ENCODE data around the gene IL20RB. TPM values are rescaled to one million over a fixed set of nuclear protein-coding genes. Genes with fewer than 3 reads are reported as not detected.
A peak's percentile ranks its signal among the peaks of the same experiment; 100 is the strongest.

Gene IL20RB
- total RNA-seq, 3 donors from 2014 or later: 0.60 to 1.7 (median 1.2) TPM

- TF ChIP-seq CTCF (IDR thresholded peaks at IDR 0.05): no peak
- H3K4me1 ChIP-seq (ENCODE audit: low read depth): peaks cover 23% of the 10 kb centered on the region
- no peak overlapping the region for H3K4me3 ChIP-seq
- no peak for DNase-seq
- H3K9me3 ChIP-seq: no peaks in the 10 kb centered on the region
- H3K36me3 ChIP-seq (ENCODE audit: low read depth): no peaks in the 10 kb centered on the region
- ATAC-seq: no peak
- intact Hi-C loops (cut with DNase I, micrococcal nuclease): no loop called here
Observed at GRCh38 chr3:136928240-136928639, 29.5 kb upstream of the IL20RB start.

- ATAC-seq: peak; percentile 87
- DNase-seq: peak; percentile 52 to 87 (median 66)
- Histone ChIP-seq H3K36me3 (ENCODE audit: low read depth) (no peaks in the 10 kb centered on the region), H3K4me3 (no peak overlapping the region), H3K4me1 (ENCODE audit: low read depth) (peaks cover 23% of the 10 kb centered on the region), H3K9me3 (no peaks in the 10 kb centered on the region)
- TF ChIP-seq CTCF (IDR thresholded peaks at IDR 0.05): no peak
- intact Hi-C loops (cut with DNase I, micrococcal nuclease): no loop called here
Observed at GRCh38 chr3:136929977-136930670, 27.7 kb upstream of the IL20RB start.

- peaks cover 19% of the 10 kb centered on the region for H3K4me1 ChIP-seq (ENCODE audit: low read depth)
- H3K9me3 ChIP-seq: no peaks in the 10 kb centered on the region
- no peaks in the 10 kb centered on the region for H3K36me3 ChIP-seq (ENCODE audit: low read depth)
- intact Hi-C loops (cut with DNase I, micrococcal nuclease): no loop called here
- ATAC-seq (peak; percentile 46), DNase-seq (peak in 2 of 3 donors; percentile 26 to 44)
- H3K4me3 ChIP-seq: no peak overlapping the region
- no peak for TF ChIP-seq CTCF (IDR thresholded peaks at IDR 0.05)
Observed at GRCh38 chr3:136931606-136932005, 26.2 kb upstream of the IL20RB start.

GRCh38 chr3:136932523-136932922 is 25.3 kb upstream of the IL20RB start:
- ATAC-seq (peak; percentile 80), DNase-seq (no peak)
- TF ChIP-seq CTCF (IDR thresholded peaks at IDR 0.05): no peak
- Histone ChIP-seq H3K9me3 (no peaks in the 10 kb centered on the region), H3K4me1 (ENCODE audit: low read depth) (peaks cover 19% of the 10 kb centered on the region), H3K36me3 (ENCODE audit: low read depth) (no peaks in the 10 kb centered on the region), H3K4me3 (no peak overlapping the region)
- intact Hi-C loops (cut with DNase I, micrococcal nuclease): no loop called here

- intact Hi-C loops (cut with DNase I, micrococcal nuclease): no loop called here
- Histone ChIP-seq H3K4me3 (no peak overlapping the region), H3K9me3 (no peaks in the 10 kb centered on the region), H3K4me1 (ENCODE audit: low read depth) (peaks cover 19% of the 10 kb centered on the region), H3K36me3 (ENCODE audit: low read depth) (no peaks in the 10 kb centered on the region)
- ATAC-seq: peak; percentile 15
- no peak for DNase-seq
- TF ChIP-seq CTCF (IDR thresholded peaks at IDR 0.05): no peak
Observed at GRCh38 chr3:136932978-136933772, 24.6 kb upstream of the IL20RB start.

Data from mucosa of descending colon (tissue), 3 donors.